Mesodermal cell (in vitro differentiated cells): ENCODE results near the gene DPEP1.

Experiments
- H3K27ac ChIP-seq: 2 replicates; pipeline ENCODE4 v1.7.0; 2013; ENCODE audit warnings: mild to moderate bottlenecking, low read depth, low read length, moderate library complexity; ENCODE audit not compliant: severe bottlenecking
- H3K36me3 ChIP-seq: 2 replicates; pipeline ENCODE4 v1.7.1; 2013; ENCODE audit warnings: mild to moderate bottlenecking, low read length, moderate library complexity; ENCODE audit not compliant: control insufficient read depth, insufficient read depth
- H3K4me1 ChIP-seq: one replicate; pipeline ENCODE4 v1.7.1; 2013; ENCODE audit warnings: mild to moderate bottlenecking, low read length; ENCODE audit not compliant: insufficient read depth, control insufficient read depth, poor library complexity, severe bottlenecking
- H3K4me3 ChIP-seq: 2 replicates; pipeline ENCODE4 v1.7.0; 2013; ENCODE audit warnings: low read length, control low read depth, mild to moderate bottlenecking; ENCODE audit not compliant: insufficient read depth, poor library complexity, severe bottlenecking; ENCODE audit errors: extremely low read depth
- H3K9me3 ChIP-seq: 2 replicates; pipeline ENCODE4 v1.7.1; 2013; ENCODE audit warnings: mild to moderate bottlenecking, low read length, moderate library complexity; ENCODE audit not compliant: control insufficient read depth
- WGBS, 2 experiments: methylation state at CpG; one replicate each; pipeline ENCODE4 v1.1.5; 2013; ENCODE audit warnings: missing lambda C conversion rate in 2 of 2; ENCODE audit not compliant: insufficient coverage in 2 of 2; 5-methylcytosine and 5-hydroxymethylcytosine counted together

The DPEP1 gene

GRCh38 chr16:89572073-89572484 lies 41.4 kb upstream of the DPEP1 start:
- H3K9me3 ChIP-seq = no peaks in the 10 kb centered on the region
- WGBS, 2 experiments = 94 to 99% methylated on average over 11 to 14 of the region's 14 CpGs
- H3K4me3 ChIP-seq = no peak overlapping the region
- no peak overlapping the region for H3K27ac ChIP-seq
- peaks cover 10% of the 10 kb centered on the region for H3K4me1 ChIP-seq
- no peaks in the 10 kb centered on the region for H3K36me3 ChIP-seq

GRCh38 chr16:89572485-89573205 lies 40.8 kb upstream of the DPEP1 start:
- H3K4me3 ChIP-seq = no peak overlapping the region
- peaks cover 10% of the 10 kb centered on the region for H3K4me1 ChIP-seq
- no peak overlapping the region for H3K27ac ChIP-seq
- no peaks in the 10 kb centered on the region for H3K9me3 ChIP-seq
- H3K36me3 ChIP-seq = no peaks in the 10 kb centered on the region
- WGBS, 2 experiments = 91 to 94% methylated on average over 19 of the region's 19 CpGs

- Histone ChIP-seq H3K27ac (no peak overlapping the region), H3K4me1 (peaks cover 9% of the 10 kb centered on the region), H3K9me3 (no peaks in the 10 kb centered on the region), H3K4me3 (peak overlapping the region; percentile 2), H3K36me3 (no peaks in the 10 kb centered on the region)
- 74 to 83% methylated on average over 21 to 28 of the region's 31 CpGs for WGBS, 2 experiments
Measured at GRCh38 chr16:89573826-89574680, 39.4 kb upstream of the DPEP1 start.

- Histone ChIP-seq H3K4me1 (peaks cover 4% of the 10 kb centered on the region), H3K4me3 (peak overlapping the region; percentile 33), H3K27ac (no peak overlapping the region), H3K36me3 (no peaks in the 10 kb centered on the region), H3K9me3 (no peaks in the 10 kb centered on the region)
- WGBS, 2 experiments = 3 to 4% methylated on average over 22 to 38 of the region's 55 CpGs
Measured at GRCh38 chr16:89574681-89575246, 38.7 kb upstream of the DPEP1 start.

- Histone ChIP-seq H3K4me3 (peak within 1 kb of the TSS; percentile 33), H3K27ac (no peak within 1 kb of the TSS), H3K4me1 (no peaks in the 10 kb centered on the region), H3K9me3 (no peaks in the 10 kb centered on the region), H3K36me3 (no peaks in the 10 kb centered on the region)
- WGBS, 2 experiments = 1 to 2% methylated on average over 43 to 59 of the region's 103 CpGs
Measured at GRCh38 chr16:89575247-89576152, 37.9 kb upstream of the DPEP1 start, which contains the start of gene CPNE7. Gene CPNE7 (plus strand): TSS chr16:89575758. CDS start chr16:89575898, 140 bp downstream.

GRCh38 chr16:89576153-89577054 lies 37.0 kb upstream of the DPEP1 start:
- no peaks in the 10 kb centered on the region for H3K9me3 ChIP-seq
- H3K36me3 ChIP-seq = no peaks in the 10 kb centered on the region
- 30 to 33% methylated on average over 71 to 77 of the region's 89 CpGs for WGBS, 2 experiments
- H3K27ac ChIP-seq = no peak overlapping the region
- peak overlapping the region; percentile 26 for H3K4me3 ChIP-seq
- peaks cover 1% of the 10 kb centered on the region for H3K4me1 ChIP-seq

- WGBS, 2 experiments = 88 to 92% methylated on average over 21 to 23 of the region's 25 CpGs
- Histone ChIP-seq H3K4me3 (no peak overlapping the region), H3K27ac (no peak overlapping the region), H3K36me3 (no peaks in the 10 kb centered on the region), H3K9me3 (no peaks in the 10 kb centered on the region), H3K4me1 (peaks cover 9% of the 10 kb centered on the region)
Measured at GRCh38 chr16:89577055-89577759, 36.2 kb upstream of the DPEP1 start.

- no peaks in the 10 kb centered on the region for H3K36me3 ChIP-seq
- H3K9me3 ChIP-seq = no peaks in the 10 kb centered on the region
- H3K4me1 ChIP-seq = peaks cover 13% of the 10 kb centered on the region
- no peak overlapping the region for H3K27ac ChIP-seq
- H3K4me3 ChIP-seq = no peak overlapping the region
- 85 to 87% methylated on average over 12 to 14 of the region's 15 CpGs for WGBS, 2 experiments
Measured at GRCh38 chr16:89579351-89579750, 34.1 kb upstream of the DPEP1 start.

- WGBS, 2 experiments = 83% methylated on average over 26 to 29 of the region's 33 CpGs
- H3K36me3 ChIP-seq = no peaks in the 10 kb centered on the region
- no peaks in the 10 kb centered on the region for H3K9me3 ChIP-seq
- no peak overlapping the region for H3K4me3 ChIP-seq
- H3K27ac ChIP-seq = peak overlapping the region; percentile 36
- H3K4me1 ChIP-seq = peaks cover 19% of the 10 kb centered on the region
Measured at GRCh38 chr16:89581045-89581695, 32.3 kb upstream of the DPEP1 start.
